ENCODE results near the gene PLTP. TPM values are rescaled to one million over a fixed set of nuclear protein-coding genes. Genes with fewer than 3 reads are reported as not detected.

PLTP gene
- total and polyA plus RNA-seq, 2 of the 13 experiments (the other 11 are each of a cell fraction or from before 2014, with no cell fraction given): 16.9 to 28.6 TPM

DNA sequence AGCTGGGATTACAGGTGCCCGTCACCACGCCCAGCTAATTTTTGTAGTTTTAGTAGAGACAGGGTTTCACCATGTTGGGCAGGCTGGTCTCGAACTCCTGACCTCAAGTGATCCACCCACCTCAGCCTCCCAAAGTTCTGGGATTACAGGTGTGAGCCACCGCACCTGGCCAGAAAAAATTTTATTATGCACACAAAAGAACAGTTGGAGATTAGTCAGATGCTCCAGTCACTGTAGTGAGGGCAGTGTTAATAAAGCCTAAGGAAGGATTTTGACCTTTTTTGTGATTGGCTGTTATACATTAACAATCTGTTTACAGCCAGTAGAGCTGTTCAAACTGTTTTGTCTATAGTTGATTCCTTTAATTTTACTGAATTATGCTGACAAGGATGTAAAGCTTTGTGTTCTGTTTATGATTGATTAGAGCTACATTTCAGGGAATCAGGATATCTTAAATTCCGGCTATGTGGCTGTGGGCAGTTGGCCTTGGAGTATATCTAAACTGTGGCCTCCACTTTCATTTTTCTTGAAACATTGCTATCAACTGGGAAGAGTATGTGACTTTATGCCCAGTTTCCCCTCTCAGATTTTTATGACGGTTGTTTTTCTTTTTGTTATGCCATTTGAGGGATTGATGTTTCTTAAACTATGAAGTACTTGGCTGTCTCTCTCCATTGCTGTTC lies 44.7 kb downstream of the PLTP start (continued):
- TF ChIP-seq ZNF318 (CRISPR knock-in tag; IDR thresholded peaks at IDR 0.05) (no peak), MEIS2 (CRISPR knock-in tag; IDR thresholded peaks at IDR 0.05) (no peak), GATAD2A (CRISPR knock-in tag; IDR thresholded peaks at IDR 0.05) (no peak), ZNF703 (CRISPR knock-in tag; IDR thresholded peaks at IDR 0.05; ENCODE audit: borderline replicate concordance) (no peak), NPAS2 (CRISPR knock-in tag; IDR thresholded peaks at IDR 0.05; ENCODE audit: borderline replicate concordance) (no peak), FOXP4 (CRISPR knock-in tag; IDR thresholded peaks at IDR 0.05) (peak; percentile 45), ZNF589 (CRISPR knock-in tag; conservative IDR thresholded peaks at IDR 0.05) (no peak), ZNF326 (CRISPR knock-in tag; IDR thresholded peaks at IDR 0.05; ENCODE audit: borderline replicate concordance) (no peak)
- TF ChIP-seq, protein P1, sequence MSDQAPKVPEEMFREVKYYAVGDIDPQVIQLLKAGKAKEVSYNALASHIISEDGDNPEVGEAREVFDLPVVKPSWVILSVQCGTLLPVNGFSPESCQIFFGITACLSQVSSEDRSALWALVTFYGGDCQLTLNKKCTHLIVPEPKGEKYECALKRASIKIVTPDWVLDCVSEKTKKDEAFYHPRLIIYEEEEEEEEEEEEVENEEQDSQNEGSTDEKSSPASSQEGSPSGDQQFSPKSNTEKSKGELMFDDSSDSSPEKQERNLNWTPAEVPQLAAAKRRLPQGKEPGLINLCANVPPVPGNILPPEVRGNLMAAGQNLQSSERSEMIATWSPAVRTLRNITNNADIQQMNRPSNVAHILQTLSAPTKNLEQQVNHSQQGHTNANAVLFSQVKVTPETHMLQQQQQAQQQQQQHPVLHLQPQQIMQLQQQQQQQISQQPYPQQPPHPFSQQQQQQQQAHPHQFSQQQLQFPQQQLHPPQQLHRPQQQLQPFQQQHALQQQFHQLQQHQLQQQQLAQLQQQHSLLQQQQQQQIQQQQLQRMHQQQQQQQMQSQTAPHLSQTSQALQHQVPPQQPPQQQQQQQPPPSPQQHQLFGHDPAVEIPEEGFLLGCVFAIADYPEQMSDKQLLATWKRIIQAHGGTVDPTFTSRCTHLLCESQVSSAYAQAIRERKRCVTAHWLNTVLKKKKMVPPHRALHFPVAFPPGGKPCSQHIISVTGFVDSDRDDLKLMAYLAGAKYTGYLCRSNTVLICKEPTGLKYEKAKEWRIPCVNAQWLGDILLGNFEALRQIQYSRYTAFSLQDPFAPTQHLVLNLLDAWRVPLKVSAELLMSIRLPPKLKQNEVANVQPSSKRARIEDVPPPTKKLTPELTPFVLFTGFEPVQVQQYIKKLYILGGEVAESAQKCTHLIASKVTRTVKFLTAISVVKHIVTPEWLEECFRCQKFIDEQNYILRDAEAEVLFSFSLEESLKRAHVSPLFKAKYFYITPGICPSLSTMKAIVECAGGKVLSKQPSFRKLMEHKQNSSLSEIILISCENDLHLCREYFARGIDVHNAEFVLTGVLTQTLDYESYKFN (CRISPR knock-in tag; conservative IDR thresholded peaks at IDR 0.05): no peak; the same call in 1 of the 2 replicates
- TF ChIP-seq, protein P2, sequence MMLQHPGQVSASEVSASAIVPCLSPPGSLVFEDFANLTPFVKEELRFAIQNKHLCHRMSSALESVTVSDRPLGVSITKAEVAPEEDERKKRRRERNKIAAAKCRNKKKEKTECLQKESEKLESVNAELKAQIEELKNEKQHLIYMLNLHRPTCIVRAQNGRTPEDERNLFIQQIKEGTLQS (CRISPR knock-in tag; IDR thresholded peaks at IDR 0.05): no peak

Measured in HepG2 (cell line).